HG03521 (cell line): Measurements from ENCODE around the gene PPP4R1.
A peak's percentile ranks its signal among the peaks of the same experiment; 100 is the strongest.

Experiments used
- ATAC-seq: cut with Tn5 transposase; IDR thresholded peaks from one replicate; pipeline ENCODE4 v1.9.1; 2021; ENCODE audit warnings: mild to moderate bottlenecking, moderate library complexity; ENCODE audit not compliant: unreplicated experiment

PPP4R1 gene

GRCh38 chr18:9596843-9597526 lies 17.4 kb downstream of the PPP4R1 start:
- ATAC-seq = no peak

DNA sequence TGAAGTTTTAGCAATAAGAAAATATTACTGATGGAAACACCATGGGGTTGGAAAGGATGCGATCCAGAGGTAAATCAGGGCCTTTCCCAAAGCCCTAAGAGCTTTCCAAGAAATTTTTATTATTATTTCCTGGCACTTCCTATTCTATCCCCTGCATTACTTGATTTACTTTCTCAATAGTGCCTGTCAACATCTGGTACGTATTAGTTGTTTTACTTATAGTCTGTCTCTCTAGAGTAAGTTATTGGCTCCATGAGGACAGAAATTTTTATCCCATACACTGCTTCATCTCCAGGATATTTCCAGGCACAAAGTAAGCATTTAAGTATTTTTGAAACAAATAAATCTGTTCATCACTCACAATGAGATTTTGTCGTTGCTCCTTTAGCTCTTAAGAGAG lies 18.1 kb downstream of the PPP4R1 start:
- no peak for ATAC-seq

- ATAC-seq = no peak
These were observed 19.3 kb downstream of the PPP4R1 start for GRCh38 chr18:9594823-9595596.

DNA sequence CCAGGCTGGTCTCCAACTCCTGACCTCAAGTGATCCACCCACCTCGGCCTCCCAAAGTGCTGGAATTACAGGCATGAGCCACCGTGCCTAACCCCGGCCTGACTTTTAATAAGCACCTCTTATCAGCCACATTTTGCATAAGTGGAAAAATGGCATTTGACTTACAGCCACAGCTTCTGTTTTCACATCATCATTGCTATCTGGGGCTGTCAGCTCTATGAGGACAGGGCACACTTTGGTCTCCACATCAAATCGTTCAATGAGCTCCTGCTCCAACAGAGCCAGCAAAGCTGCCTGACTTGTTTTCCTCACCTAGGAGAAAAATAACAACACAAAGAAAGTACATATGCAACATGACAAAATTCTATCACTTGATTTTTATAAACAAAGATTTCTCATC lies 26.4 kb downstream of the PPP4R1 start:
- no peak for ATAC-seq

GRCh38 chr18:9586814-9587213 lies 27.5 kb downstream of the PPP4R1 start:
- ATAC-seq = no peak

GRCh38 chr18:9581667-9582066 lies 32.7 kb downstream of the PPP4R1 start:
- no peak for ATAC-seq

- ATAC-seq = no peak
These were observed 36.1 kb downstream of the PPP4R1 start for GRCh38 chr18:9578306-9578705.

DNA sequence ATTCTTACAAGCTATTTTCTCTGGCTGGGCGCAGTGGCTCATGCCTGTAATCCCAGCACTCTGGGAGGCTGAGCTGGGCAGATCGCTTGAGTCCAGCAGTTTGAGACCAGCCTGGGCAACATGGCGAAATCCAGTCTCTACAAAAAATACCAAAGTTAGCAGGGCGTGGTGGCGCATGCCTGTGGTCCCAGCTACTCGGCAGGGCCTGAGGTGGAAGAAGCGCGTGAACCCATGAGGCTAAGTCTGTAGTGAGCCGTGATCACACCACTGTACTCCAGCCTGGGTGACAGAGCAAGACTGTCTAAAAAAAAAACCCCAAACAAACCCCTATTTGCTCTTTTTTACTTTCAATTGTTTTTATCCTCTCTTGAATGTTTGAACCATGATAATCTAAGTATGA lies 37.0 kb downstream of the PPP4R1 start:
- no peak for ATAC-seq

DNA sequence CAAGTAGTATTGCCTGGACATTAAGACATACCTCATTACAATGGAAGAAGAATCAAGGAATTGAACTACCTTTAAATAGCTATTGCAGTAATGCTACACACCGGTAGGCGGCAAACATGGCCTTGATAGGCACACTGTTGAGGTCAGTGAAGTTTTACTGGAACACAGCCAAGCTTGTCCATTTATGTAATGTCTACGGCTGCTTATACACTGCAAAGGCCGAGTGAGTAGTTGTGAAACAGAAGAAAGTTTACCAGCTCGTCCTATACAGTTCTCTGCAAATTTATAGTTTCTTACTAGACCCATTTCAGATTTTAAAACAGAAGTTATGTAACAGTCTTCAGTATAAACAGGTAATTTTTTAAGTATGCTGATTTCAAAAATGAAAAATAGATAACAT lies 38.8 kb downstream of the PPP4R1 start:
- ATAC-seq = peak; percentile 90

DNA sequence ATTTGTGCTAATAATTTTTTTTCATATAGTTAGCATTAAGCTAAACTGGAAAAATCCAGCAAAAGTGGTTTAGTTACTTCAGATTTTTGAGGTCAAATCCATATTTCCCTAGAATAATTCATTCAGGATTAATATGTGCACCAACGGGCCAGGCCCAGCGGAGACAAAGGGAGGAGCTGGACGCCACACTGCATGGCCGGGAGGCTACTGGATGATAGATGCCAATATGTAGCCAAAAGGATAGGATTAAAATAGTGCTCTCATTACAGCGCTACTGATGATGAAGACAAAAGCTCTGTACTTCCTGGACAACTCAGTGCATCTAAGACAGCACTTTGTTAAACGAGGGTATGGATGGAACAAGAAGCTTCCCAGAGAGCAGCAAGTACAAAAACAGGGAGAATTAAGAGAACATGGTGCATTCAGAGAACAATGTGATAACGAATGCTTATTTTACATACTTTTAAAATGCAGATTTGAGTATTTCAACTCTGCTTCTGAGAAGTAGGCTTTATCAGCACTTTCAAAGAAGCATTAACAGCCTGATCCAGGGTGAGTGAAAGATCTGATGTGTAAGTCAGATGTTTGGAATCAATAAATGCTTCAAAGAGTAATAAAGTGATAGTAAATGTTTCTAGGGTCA lies 39.8 kb downstream of the PPP4R1 start:
- no peak for ATAC-seq

DNA sequence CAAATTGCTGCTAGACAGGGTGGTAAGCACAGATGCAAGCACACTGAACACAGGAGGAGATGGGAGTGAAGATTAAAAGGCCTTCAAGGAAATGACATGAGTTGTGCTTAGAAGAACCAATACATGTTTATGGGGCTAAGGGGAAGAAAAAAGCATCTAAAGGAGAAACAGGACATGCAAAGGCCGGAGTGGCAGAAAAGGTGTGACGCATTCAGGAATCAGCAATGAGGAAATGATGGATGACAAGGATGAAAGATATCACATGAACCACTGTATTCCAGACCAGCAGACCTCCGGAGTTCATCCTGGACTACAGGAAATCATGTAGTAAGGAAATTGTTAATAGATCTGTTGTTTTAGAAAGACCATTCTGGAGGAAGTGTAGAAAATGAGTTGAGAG lies 42.8 kb downstream of the PPP4R1 start:
- ATAC-seq = no peak

GRCh38 chr18:9570255-9570654 lies 44.1 kb downstream of the PPP4R1 start:
- ATAC-seq = no peak

GRCh38 chr18:9569178-9569577 lies 45.2 kb downstream of the PPP4R1 start:
- no peak for ATAC-seq

GRCh38 chr18:9568186-9568585 lies 46.2 kb downstream of the PPP4R1 start:
- no peak for ATAC-seq

- no peak for ATAC-seq
These were observed 49.0 kb downstream of the PPP4R1 start for GRCh38 chr18:9565407-9565806.

- ATAC-seq = no peak
These were observed 51.0 kb downstream of the PPP4R1 start for GRCh38 chr18:9563331-9563730.

DNA sequence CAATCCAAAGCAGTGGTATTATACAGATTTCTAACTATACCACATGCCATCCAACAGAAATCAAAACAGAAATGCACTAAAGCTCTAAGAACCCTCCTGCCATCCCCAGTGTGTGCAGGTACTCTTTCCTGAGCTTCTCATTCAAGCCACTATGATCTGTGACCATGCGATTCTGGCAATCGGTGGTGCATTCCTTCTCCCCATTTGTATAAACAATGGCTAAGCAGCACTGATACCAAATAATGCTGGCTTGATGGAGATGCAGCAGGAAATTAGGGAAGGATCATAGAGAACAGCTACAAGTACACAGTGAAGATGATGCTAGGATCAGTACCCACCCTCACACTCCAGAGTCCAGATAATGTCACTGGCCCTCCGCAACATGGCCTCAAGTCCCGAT lies 51.8 kb downstream of the PPP4R1 start:
- ATAC-seq = no peak

- no peak for ATAC-seq
These were observed 52.6 kb downstream of the PPP4R1 start for GRCh38 chr18:9561759-9562158.

GRCh38 chr18:9559253-9559652 lies 55.1 kb downstream of the PPP4R1 start:
- ATAC-seq = no peak

DNA sequence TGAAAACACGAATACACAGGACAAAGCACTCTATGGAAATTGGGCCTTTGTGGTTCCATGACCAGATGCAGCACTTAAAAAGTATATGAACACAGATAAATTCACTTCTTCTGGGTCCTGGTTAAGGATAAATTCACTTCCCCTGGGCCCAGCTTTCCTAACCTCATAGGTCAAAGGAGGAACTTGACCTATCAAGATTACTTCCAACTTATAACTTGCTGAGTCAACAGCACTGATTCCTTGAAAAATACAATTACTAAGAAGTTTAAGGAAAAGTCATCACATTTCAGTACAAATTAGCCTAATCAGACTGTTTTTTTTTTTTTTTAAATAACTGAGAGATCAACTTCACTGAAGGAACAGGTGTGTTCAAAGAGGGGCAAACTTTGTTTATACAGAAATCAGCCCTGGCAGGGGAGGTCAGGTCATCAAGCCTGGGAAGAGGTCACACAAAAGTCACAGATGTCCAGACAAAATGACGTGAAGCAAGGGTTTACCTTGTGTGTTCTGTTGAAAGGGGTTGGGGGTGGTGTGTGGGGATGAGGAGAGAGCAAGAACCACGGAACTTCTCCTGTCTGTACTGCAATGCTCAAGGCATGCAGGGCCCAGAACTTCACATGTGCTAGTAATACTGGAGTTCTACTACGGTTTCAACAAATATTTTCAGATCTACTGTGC lies 55.8 kb downstream of the PPP4R1 start:
- ATAC-seq = no peak

DNA sequence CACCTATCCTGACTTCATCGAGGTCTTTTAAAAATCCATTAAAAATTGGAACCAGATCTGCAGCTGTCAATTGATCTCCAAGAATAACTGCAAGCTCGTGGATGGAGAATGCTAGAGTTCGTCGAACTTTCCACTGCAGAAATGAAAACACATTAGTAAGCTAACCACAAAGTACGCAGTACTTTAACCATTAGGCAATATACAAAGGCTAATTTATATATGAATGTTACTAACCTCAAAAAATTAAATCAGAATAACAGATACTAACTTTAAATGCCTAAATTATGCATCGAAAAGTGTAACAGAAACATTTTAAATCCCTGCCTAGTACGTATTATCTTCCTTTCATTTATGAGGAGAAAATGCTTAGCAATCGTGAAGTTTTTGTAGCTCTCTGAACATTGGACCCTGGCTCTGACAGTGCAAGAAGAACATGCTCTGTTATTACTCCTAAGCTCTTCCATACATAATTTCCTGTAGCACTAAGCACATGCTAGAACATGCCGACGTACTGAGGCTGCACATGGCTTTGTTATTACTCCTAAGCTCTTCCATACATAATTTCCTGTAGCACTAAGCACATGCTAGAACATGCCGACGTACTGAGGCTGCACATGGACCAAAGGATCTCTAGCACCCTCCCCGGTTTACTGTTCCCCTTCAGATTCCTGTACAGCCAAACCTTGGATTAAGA lies 57.0 kb downstream of the PPP4R1 start:
- ATAC-seq = no peak
